ENCODE data around the gene AP1G1. TPM values are rescaled to one million over a fixed set of nuclear protein-coding genes. Genes with fewer than 3 reads are reported as not detected.

Gene AP1G1
- total and polyA plus RNA-seq, 2 of the 4 experiments (the other 2 are of a cell fraction) = 48.3 to 86.7 TPM

DNA sequence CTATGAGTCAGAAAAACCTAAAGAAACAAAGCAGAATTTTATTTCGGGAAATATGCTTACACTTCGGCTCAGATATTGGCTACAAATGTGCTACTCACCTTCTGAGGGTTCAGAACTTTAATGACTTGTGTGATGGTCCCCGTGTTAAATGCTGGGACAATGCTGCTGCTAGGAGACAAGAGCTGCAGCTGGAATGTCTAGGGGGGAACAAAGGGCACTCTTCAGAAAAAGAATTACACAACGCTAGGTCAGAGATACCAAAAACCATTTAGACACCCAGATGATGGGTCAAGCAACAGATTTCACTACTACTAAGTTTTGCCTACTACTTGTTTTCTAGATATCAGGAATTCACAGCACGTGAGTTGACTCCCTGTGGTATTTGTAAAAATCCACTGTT is 74.1 kb downstream of the AP1G1 start:
- Histone ChIP-seq H4K5ac (ENCODE audit: low read depth, low read length) (no peak overlapping the region), H2BK120ac (ENCODE audit: low read depth, low read length) (no peak overlapping the region), H2AK5ac (ENCODE audit: low read depth, low read length) (no peak overlapping the region), H3K18ac (ENCODE audit: low read depth, low read length) (no peak overlapping the region), H3K4me3 (ENCODE audit: insufficient read depth, low read depth, low read length) (no peak overlapping the region), H4K8ac (ENCODE audit: low read depth in 2 of 2, low read length in 2 of 2) (no peak overlapping the region), H4K20me1 (ENCODE audit: insufficient read depth, low read length) (no peaks in the 10 kb centered on the region), H3K56ac (ENCODE audit: extremely low read depth, insufficient read depth, low read length) (no peak overlapping the region), H2AFZ (replicated peaks; ENCODE audit: low read length, poor library complexity) (no peak overlapping the region), H3K9me3 (ENCODE audit: control insufficient read depth, insufficient read depth, low read length) (no peaks in the 10 kb centered on the region), H2BK15ac (ENCODE audit: low read depth, low read length) (no peak overlapping the region), H4K91ac (ENCODE audit: insufficient read depth, low read depth, low read length) (no peak overlapping the region), H2BK20ac (ENCODE audit: low read depth, low read length) (no peak overlapping the region), H3K14ac (replicated peaks; ENCODE audit: low read depth, low read length) (no peak overlapping the region), H3K27me3 (ENCODE audit: control insufficient read depth, insufficient read depth, low read length) (no peaks in the 10 kb centered on the region), H3K4ac (ENCODE audit: low read depth, low read length) (no peak overlapping the region), H2BK5ac (ENCODE audit: low read depth, low read length, poor library complexity, severe bottlenecking) (no peak overlapping the region), H3K79me1 (ENCODE audit: low read depth in 1 of 2, low read length in 2 of 2) (peaks cover 3 to 13% of the 10 kb centered on the region in 2 experiments), H2AK9ac (replicated peaks; ENCODE audit: low read depth, low read length, poor library complexity) (no peak overlapping the region), H3K9ac (ENCODE audit: low read depth, low read length) (no peak overlapping the region), H3K9me1 (ENCODE audit: insufficient read depth, low read length) (no peaks in the 10 kb centered on the region; the same call in 1 of the 2 replicates), H3K23ac (ENCODE audit: low read depth, low read length) (no peak overlapping the region), H3K4me1 (ENCODE audit: control insufficient read depth, insufficient read depth, low read length) (no peaks in the 10 kb centered on the region), H3K36me3 (ENCODE audit: control insufficient read depth, insufficient read depth, low read length) (peaks cover 33% of the 10 kb centered on the region), H3K27ac (ENCODE audit: insufficient read depth, low read length) (no peak overlapping the region), H3K4me2 (ENCODE audit: low read depth, low read length) (no peak overlapping the region)
- dilution Hi-C loops (cut with HindIII; ENCODE audit: low sequenced_read_pairs, unreplicated experiment) (no loop called here), in situ Hi-C loops (cut with MboI; ENCODE audit: low sequenced_read_pairs) (no loop called here), intact Hi-C loops (cut with micrococcal nuclease) (loop anchor here (5.0 kb wide), 1 partner anchor 33 kb away; no protein-coding TSS in a partner anchor)
- DNase-seq (no peak), ATAC-seq (ENCODE audit: low read depth) (no peak)
- POLR2A ChIA-PET (ENCODE audit: unreplicated experiment) = no interaction called here
- CTCF ChIA-PET = no interaction called here
- TF ChIP-seq MAFK (IDR thresholded peaks at IDR 0.05; ENCODE audit: low read depth, low read length) = no peak
- no peak for TF ChIP-seq BHLHE40 (IDR thresholded peaks at IDR 0.05; ENCODE audit: low read depth, low read length)
- no peak for TF ChIP-seq MAZ (IDR thresholded peaks at IDR 0.05; ENCODE audit: borderline replicate concordance, low read depth, low read length)
- no peak for TF ChIP-seq CHD1 (IDR thresholded peaks at IDR 0.05; ENCODE audit: low read depth, low read length)
- no peak for TF ChIP-seq MXI1 (IDR thresholded peaks at IDR 0.05; ENCODE audit: borderline replicate concordance, low read depth, low read length)
- TF ChIP-seq CEBPB (IDR thresholded peaks at IDR 0.05; ENCODE audit: low read depth, low read length) = no peak
- WGBS, 2 experiments (ENCODE audit: extremely low coverage in 2 of 2, insufficient read length in 1 of 2) = 93% methylated on average over 3 of the region's 5 CpGs; no CpG with 5 or more reads in 1 of the 2 experiments
- no TSS peak for BruUV-seq (replicated peaks)

Measured in IMR-90 (cell line).